Measurements from ENCODE around the gene RO60. TPM values are rescaled to one million over a fixed set of nuclear protein-coding genes. Genes with fewer than 3 reads are reported as not detected.

The RO60 gene
- 161 and 184 TPM in 2 replicates for total RNA-seq (2012; rRNA removed)
- 9.6 and 10.9 TPM in 2 replicates for polyA plus RNA-seq (2012; rRNA removed)
- 3.3 and 5.7 TPM in 2 replicates for polyA plus RNA-seq (2012; cell fraction: cytosol; rRNA removed)
- polyA plus RNA-seq (2012; cell fraction: nucleus; rRNA removed; ENCODE audit: low replicate concordance), result 6.4 and 10.0 TPM in 2 replicates
- percentile 88 among the genes with signal in this experiment for Bru-seq, nascent RNA
- percentile 97 among the genes with signal in this experiment for BruChase-seq, experiment 1, labeled RNA remaining after a 6-hour chase
- BruChase-seq, experiment 2, labeled RNA remaining after a 2-hour chase, result percentile 97 among the genes with signal in this experiment
- long read RNA-seq, full-length matches to known transcripts, result 60 of 80 reads
- long read RNA-seq, partial matches to known transcripts, result 1 of 80 reads
- long read RNA-seq, other reads (novel, unspliced or antisense), result 19 of 80 reads

DNA sequence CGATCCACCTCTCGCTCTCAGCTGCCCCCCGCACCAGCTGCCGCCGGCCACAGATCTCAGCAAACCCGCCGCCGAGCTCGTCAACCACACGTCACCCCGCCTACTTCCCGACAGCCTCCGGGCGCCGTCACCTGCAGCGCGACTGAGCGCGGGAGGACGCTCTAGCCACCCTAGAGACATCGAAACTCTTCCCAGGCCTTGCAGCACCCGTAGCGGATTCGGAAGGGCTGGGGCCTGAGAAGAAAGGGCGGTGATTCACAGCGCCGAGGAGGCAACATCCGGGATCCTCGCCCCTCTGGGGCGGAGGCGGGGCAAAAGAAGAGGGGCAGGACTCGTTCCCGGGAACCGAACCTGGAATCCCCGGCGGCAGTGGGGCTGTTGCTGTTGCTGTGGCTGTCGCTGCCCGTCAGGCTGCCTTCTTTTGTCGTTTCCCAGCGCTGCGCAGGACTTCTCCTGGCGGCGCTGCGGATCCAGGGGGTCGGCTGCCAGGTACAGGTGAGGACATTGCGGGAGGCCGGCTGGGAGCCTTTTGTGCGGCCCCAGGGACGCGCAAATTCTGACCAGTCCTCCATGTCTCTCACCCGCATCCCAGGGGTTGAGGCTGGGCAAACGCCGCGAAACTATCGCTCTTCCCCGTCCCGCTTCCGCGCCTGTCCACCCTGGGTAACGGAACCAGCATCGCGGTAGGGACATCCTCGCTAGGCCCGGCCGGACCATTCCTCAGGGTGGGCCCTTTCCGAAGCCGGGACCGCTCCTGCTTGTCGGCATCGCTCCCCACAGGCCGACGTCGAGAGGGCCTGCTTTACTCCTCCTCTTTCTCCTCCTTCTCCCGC, at the start of gene RO60, which contains the start of gene UCHL5:
TSS of gene RO60 (plus strand) at position 331 of the 833 bp plus-strand sequence. CDS start 9,443 bp downstream, outside the sequence.
TSS of gene UCHL5 (minus strand) at position 79 of the 833 bp plus-strand sequence. CDS start 100 bp downstream, outside the sequence.
- Histone ChIP-seq H3K9ac (ENCODE audit: low read depth, low read length) (peak within 1 kb of the TSS; percentile 98), H3K4me2 (ENCODE audit: low read depth, low read length) (peak within 1 kb of the TSS; percentile 90), H3K79me1 (ENCODE audit: low read depth in 1 of 2, low read length in 2 of 2) (peaks cover 8 to 44% of the 10 kb centered on the region in 2 experiments; a peak in 3 of 4 replicates), H4K20me1 (ENCODE audit: insufficient read depth, low read length) (peaks cover 14% of the 10 kb centered on the region; the same call in 1 of the 2 replicates), H3K4ac (ENCODE audit: low read depth, low read length) (peak within 1 kb of the TSS; percentile 89), H2BK5ac (ENCODE audit: low read depth, low read length, poor library complexity, severe bottlenecking) (peak within 1 kb of the TSS; percentile 84), H3K9me3 (ENCODE audit: control insufficient read depth, insufficient read depth, low read length) (no peaks in the 10 kb centered on the region), H2AK5ac (ENCODE audit: low read depth, low read length) (peak within 1 kb of the TSS; percentile 86), H3K4me3 (ENCODE audit: insufficient read depth, low read depth, low read length) (peak within 1 kb of the TSS; percentile 82), H3K14ac (replicated peaks; ENCODE audit: low read depth, low read length) (peak within 1 kb of the TSS; percentile 87), H2BK120ac (ENCODE audit: low read depth, low read length) (no peak within 1 kb of the TSS; the same call in 1 of the 2 replicates), H2AK9ac (replicated peaks; ENCODE audit: low read depth, low read length, poor library complexity) (peak within 1 kb of the TSS; percentile 63), H3K27me3 (ENCODE audit: control insufficient read depth, insufficient read depth, low read length) (no peaks in the 10 kb centered on the region), H3K27ac (ENCODE audit: insufficient read depth, low read length) (peak within 1 kb of the TSS; percentile 95), H3K4me1 (ENCODE audit: control insufficient read depth, insufficient read depth, low read length) (peaks cover 2% of the 10 kb centered on the region; the same call in 1 of the 2 replicates), H3K36me3 (ENCODE audit: control insufficient read depth, insufficient read depth, low read length) (no peaks in the 10 kb centered on the region), H3K9me1 (ENCODE audit: insufficient read depth, low read length) (peaks cover 8% of the 10 kb centered on the region), H3K23ac (ENCODE audit: low read depth, low read length) (peak within 1 kb of the TSS; percentile 94), H4K8ac (ENCODE audit: low read depth in 2 of 2, low read length in 2 of 2) (peak within 1 kb of the TSS; percentile 69 to 80), H3K18ac (ENCODE audit: low read depth, low read length) (peak within 1 kb of the TSS; percentile 87), H2AFZ (replicated peaks; ENCODE audit: low read length, poor library complexity) (peak within 1 kb of the TSS; percentile 96), H2BK15ac (ENCODE audit: low read depth, low read length) (no peak within 1 kb of the TSS), H4K5ac (ENCODE audit: low read depth, low read length) (peak within 1 kb of the TSS; percentile 87), H2BK20ac (ENCODE audit: low read depth, low read length) (no peak within 1 kb of the TSS), H3K56ac (ENCODE audit: extremely low read depth, insufficient read depth, low read length) (peak within 1 kb of the TSS; percentile 68), H4K91ac (ENCODE audit: insufficient read depth, low read depth, low read length) (peak within 1 kb of the TSS; percentile 85)
- dilution Hi-C loops (cut with HindIII; ENCODE audit: low sequenced_read_pairs, unreplicated experiment), result no loop called here
- intact Hi-C loops (cut with micrococcal nuclease), result loop anchor here (1.0 to 2.0 kb wide), 2 partner anchors 45 to 63 kb away; partner anchors contain the start of genes CDC73 and GLRX2
- peak; percentile 89 for ATAC-seq (ENCODE audit: low read depth)
- in situ Hi-C loops (cut with MboI; ENCODE audit: low sequenced_read_pairs), result no loop called here
- POLR2A ChIA-PET (ENCODE audit: unreplicated experiment), result interaction anchor here (0.7 kb wide), 1 partner anchor 244 kb away, joined by 3 read pairs; no protein-coding TSS in a partner anchor
- 0% methylated on average over 21 of the region's 74 CpGs; no CpG with 5 or more reads in 1 of the 2 experiments for WGBS, 2 experiments (ENCODE audit: extremely low coverage in 2 of 2, insufficient read length in 1 of 2)
- CTCF ChIA-PET, result no interaction called here
- peak; percentile 99 for DNase-seq
- no TSS peak for BruUV-seq (replicated peaks)
- TF ChIP-seq MAZ (IDR thresholded peaks at IDR 0.05; ENCODE audit: borderline replicate concordance, low read depth, low read length), result peak; percentile 90
- no peak for TF ChIP-seq MAFK (IDR thresholded peaks at IDR 0.05; ENCODE audit: low read depth, low read length)
- peak; percentile 87 for TF ChIP-seq BHLHE40 (IDR thresholded peaks at IDR 0.05; ENCODE audit: low read depth, low read length)
- peak; percentile 86; the same call in 1 of the 2 replicates for TF ChIP-seq CHD1 (IDR thresholded peaks at IDR 0.05; ENCODE audit: low read depth, low read length)
- 0 out of 2 replicates have a peak, but pooled peaks have one; percentile 42 for TF ChIP-seq MXI1 (IDR thresholded peaks at IDR 0.05; ENCODE audit: borderline replicate concordance, low read depth, low read length)
- TF ChIP-seq NFE2L2 (IDR thresholded peaks at IDR 0.05; ENCODE audit: low read depth, low read length), result 0 out of 2 replicates have a peak, but pooled peaks have one; percentile 19
- no peak for TF ChIP-seq RFX5 (IDR thresholded peaks at IDR 0.05; ENCODE audit: low read depth, low read length)
- TF ChIP-seq, protein P1, sequence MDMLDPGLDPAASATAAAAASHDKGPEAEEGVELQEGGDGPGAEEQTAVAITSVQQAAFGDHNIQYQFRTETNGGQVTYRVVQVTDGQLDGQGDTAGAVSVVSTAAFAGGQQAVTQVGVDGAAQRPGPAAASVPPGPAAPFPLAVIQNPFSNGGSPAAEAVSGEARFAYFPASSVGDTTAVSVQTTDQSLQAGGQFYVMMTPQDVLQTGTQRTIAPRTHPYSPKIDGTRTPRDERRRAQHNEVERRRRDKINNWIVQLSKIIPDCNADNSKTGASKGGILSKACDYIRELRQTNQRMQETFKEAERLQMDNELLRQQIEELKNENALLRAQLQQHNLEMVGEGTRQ (IDR thresholded peaks at IDR 0.05; ENCODE audit: low read depth, low read length), result peak; percentile 61
- TF ChIP-seq FOS (IDR thresholded peaks at IDR 0.05; ENCODE audit: low read depth, low read length), result peak; percentile 38; the same call in 1 of the 2 replicates
- TF ChIP-seq RAD21 (IDR thresholded peaks at IDR 0.05; ENCODE audit: low read length), result no peak
- TF ChIP-seq RCOR1 (IDR thresholded peaks at IDR 0.05; ENCODE audit: insufficient replicate concordance, low read length), result peak; percentile 89
- TF ChIP-seq CEBPB (IDR thresholded peaks at IDR 0.05; ENCODE audit: low read depth, low read length), result peak; percentile 49; the same call in 1 of the 2 replicates
- no peak for TF ChIP-seq SMC3 (IDR thresholded peaks at IDR 0.05; ENCODE audit: low read depth, low read length)
